GM12878 (cell line): ENCODE data around the gene PRSS8.

Source experiments
- BCL11A ChIP-seq: IDR thresholded peaks from 2 replicates; pipeline ENCODE4 v1.6.1; 2011; ENCODE audit warnings: low read depth, low read length
- CREB1 ChIP-seq: IDR thresholded peaks from 2 replicates; pipeline ENCODE4 v1.6.1; 2012; ENCODE audit warnings: low read depth, mild to moderate bottlenecking, inconsistent platforms
- EGR1 ChIP-seq, 2 experiments: IDR thresholded peaks; 1 replicate in 1 of 2; 2 replicates in 1 of 2; pipeline ENCODE4 v1.6.1; 2011 to 2012; ENCODE audit warnings: low read depth in 2 of 2, low read length in 2 of 2, borderline replicate concordance in 1 of 2, mild to moderate bottlenecking in 1 of 2, moderate library complexity in 1 of 2
- FOXM1 ChIP-seq: IDR thresholded peaks from 2 replicates; pipeline ENCODE4 v1.6.1; 2012; ENCODE audit warnings: low read depth, mild to moderate bottlenecking, inconsistent platforms, low read length, moderate library complexity
- SMAD5 ChIP-seq: IDR thresholded peaks from 2 replicates; pipeline ENCODE4 v1.6.1; 2016; ENCODE audit warnings: antibody characterized with exemption, low read depth
- SP1 ChIP-seq: IDR thresholded peaks from one replicate; pipeline ENCODE4 v1.6.1; 2011; ENCODE audit warnings: low read depth, low read length
- TCF12 ChIP-seq: IDR thresholded peaks from 2 replicates; pipeline ENCODE4 v1.6.1; 2011; ENCODE audit warnings: low read depth, mild to moderate bottlenecking, low read length
- TF ChIP-seq, protein P1 (sequence below), 3 experiments: IDR thresholded peaks in 2 of 3; conservative IDR thresholded peaks in 1 of 3; 2 replicates each; pipeline ENCODE4 v1.5.1; 2011; ENCODE audit warnings: low read depth in 3 of 3, low read length in 3 of 3, mild to moderate bottlenecking in 3 of 3, control low read depth in 2 of 3, moderate library complexity in 2 of 3, inconsistent platforms in 1 of 3, mixed read lengths in 1 of 3; ENCODE audit not compliant: control insufficient read depth in 2 of 3, insufficient read depth in 1 of 3; ENCODE audit errors: extremely low read depth in 1 of 3
- TF ChIP-seq, protein P2 (sequence below): fragments of 450-650 bp; IDR thresholded peaks from 2 replicates; pipeline ENCODE4 v1.6.1; 2016; ENCODE audit warnings: mild to moderate bottlenecking, moderate library complexity, borderline replicate concordance

DNA sequence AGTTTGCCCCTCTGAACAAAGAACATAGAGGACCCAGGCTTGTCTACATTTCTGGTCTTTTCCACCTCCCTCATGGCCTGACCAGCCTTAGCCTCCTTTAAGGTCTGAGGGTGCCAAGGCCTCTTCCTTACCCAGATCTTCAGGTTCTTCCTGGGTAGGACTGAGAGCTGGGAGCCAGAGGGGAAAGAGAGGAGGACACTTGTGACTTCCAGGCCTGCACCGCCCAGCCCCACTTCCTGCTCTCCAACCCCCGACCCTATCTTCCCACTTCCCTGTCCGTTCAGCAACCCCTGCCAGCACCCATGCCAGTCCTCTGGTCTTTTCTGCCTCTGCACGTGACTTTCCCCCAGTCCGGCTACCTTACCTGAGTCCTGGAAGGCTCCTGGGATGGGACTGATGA is 13.8 kb upstream of the PRSS8 start:
- no peak for TF ChIP-seq EGR1 (IDR thresholded peaks at IDR 0.05; ENCODE audit: borderline replicate concordance in 1 of 2, low read depth in 2 of 2, low read length in 2 of 2)
- no peak for TF ChIP-seq BCL11A
- TF ChIP-seq SP1, result no peak
- TF ChIP-seq TCF12, result no peak
- TF ChIP-seq FOXM1, result no peak
- no peak for TF ChIP-seq CREB1
- TF ChIP-seq, protein P1, sequence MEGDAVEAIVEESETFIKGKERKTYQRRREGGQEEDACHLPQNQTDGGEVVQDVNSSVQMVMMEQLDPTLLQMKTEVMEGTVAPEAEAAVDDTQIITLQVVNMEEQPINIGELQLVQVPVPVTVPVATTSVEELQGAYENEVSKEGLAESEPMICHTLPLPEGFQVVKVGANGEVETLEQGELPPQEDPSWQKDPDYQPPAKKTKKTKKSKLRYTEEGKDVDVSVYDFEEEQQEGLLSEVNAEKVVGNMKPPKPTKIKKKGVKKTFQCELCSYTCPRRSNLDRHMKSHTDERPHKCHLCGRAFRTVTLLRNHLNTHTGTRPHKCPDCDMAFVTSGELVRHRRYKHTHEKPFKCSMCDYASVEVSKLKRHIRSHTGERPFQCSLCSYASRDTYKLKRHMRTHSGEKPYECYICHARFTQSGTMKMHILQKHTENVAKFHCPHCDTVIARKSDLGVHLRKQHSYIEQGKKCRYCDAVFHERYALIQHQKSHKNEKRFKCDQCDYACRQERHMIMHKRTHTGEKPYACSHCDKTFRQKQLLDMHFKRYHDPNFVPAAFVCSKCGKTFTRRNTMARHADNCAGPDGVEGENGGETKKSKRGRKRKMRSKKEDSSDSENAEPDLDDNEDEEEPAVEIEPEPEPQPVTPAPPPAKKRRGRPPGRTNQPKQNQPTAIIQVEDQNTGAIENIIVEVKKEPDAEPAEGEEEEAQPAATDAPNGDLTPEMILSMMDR (IDR thresholded peaks at IDR 0.05 in 2 of 3, conservative IDR thresholded peaks at IDR 0.05 in 1 of 3; ENCODE audit: control insufficient read depth in 2 of 3, extremely low read depth in 1 of 3, insufficient read depth in 1 of 3, low read depth in 3 of 3, low read length in 3 of 3), result no peak
- no peak for TF ChIP-seq SMAD5
- TF ChIP-seq, protein P2, sequence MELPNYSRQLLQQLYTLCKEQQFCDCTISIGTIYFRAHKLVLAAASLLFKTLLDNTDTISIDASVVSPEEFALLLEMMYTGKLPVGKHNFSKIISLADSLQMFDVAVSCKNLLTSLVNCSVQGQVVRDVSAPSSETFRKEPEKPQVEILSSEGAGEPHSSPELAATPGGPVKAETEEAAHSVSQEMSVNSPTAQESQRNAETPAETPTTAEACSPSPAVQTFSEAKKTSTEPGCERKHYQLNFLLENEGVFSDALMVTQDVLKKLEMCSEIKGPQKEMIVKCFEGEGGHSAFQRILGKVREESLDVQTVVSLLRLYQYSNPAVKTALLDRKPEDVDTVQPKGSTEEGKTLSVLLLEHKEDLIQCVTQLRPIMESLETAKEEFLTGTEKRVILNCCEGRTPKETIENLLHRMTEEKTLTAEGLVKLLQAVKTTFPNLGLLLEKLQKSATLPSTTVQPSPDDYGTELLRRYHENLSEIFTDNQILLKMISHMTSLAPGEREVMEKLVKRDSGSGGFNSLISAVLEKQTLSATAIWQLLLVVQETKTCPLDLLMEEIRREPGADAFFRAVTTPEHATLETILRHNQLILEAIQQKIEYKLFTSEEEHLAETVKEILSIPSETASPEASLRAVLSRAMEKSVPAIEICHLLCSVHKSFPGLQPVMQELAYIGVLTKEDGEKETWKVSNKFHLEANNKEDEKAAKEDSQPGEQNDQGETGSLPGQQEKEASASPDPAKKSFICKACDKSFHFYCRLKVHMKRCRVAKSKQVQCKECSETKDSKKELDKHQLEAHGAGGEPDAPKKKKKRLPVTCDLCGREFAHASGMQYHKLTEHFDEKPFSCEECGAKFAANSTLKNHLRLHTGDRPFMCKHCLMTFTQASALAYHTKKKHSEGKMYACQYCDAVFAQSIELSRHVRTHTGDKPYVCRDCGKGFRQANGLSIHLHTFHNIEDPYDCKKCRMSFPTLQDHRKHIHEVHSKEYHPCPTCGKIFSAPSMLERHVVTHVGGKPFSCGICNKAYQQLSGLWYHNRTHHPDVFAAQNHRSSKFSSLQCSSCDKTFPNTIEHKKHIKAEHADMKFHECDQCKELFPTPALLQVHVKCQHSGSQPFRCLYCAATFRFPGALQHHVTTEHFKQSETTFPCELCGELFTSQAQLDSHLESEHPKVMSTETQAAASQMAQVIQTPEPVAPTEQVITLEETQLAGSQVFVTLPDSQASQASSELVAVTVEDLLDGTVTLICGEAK, result no peak
